ENCODE data around the gene RBM14.

RBM14 gene

GRCh38 chr11:66641834-66642233 is 25.4 kb downstream of the RBM14 start:
- H3K4me3 ChIP-seq (replicated peaks; ENCODE audit: low read depth, low read length): peak overlapping the region; percentile 95
- TF ChIP-seq, protein P1, sequence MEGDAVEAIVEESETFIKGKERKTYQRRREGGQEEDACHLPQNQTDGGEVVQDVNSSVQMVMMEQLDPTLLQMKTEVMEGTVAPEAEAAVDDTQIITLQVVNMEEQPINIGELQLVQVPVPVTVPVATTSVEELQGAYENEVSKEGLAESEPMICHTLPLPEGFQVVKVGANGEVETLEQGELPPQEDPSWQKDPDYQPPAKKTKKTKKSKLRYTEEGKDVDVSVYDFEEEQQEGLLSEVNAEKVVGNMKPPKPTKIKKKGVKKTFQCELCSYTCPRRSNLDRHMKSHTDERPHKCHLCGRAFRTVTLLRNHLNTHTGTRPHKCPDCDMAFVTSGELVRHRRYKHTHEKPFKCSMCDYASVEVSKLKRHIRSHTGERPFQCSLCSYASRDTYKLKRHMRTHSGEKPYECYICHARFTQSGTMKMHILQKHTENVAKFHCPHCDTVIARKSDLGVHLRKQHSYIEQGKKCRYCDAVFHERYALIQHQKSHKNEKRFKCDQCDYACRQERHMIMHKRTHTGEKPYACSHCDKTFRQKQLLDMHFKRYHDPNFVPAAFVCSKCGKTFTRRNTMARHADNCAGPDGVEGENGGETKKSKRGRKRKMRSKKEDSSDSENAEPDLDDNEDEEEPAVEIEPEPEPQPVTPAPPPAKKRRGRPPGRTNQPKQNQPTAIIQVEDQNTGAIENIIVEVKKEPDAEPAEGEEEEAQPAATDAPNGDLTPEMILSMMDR (IDR thresholded peaks at IDR 0.05; ENCODE audit: low read depth, low read length, missing control alignments): no peak

GRCh38 chr11:66643745-66644437 is 27.5 kb downstream of the RBM14 start:
- TF ChIP-seq, protein P1 (IDR thresholded peaks at IDR 0.05; ENCODE audit: low read depth, low read length, missing control alignments): no peak
- H3K4me3 ChIP-seq (replicated peaks; ENCODE audit: low read depth, low read length): peak overlapping the region; percentile 13
- no peak for DNase-seq (ENCODE audit: extremely low read depth, low read depth)

More at GRCh38 chr11:66641834-66642233, 25.4 kb downstream of the RBM14 start:
- no peak for DNase-seq (ENCODE audit: extremely low read depth, low read depth)

- DNase-seq (ENCODE audit: extremely low read depth, low read depth): no peak
- TF ChIP-seq, protein P1 (IDR thresholded peaks at IDR 0.05; ENCODE audit: low read depth, low read length, missing control alignments): no peak
Observed at GRCh38 chr11:66646828-66647227, 30.4 kb downstream of the RBM14 start.

GRCh38 chr11:66649903-66650302 is 33.5 kb downstream of the RBM14 start:
- TF ChIP-seq, protein P1 (IDR thresholded peaks at IDR 0.05; ENCODE audit: low read depth, low read length, missing control alignments): no peak
- DNase-seq (ENCODE audit: extremely low read depth, low read depth): no peak
- no peak overlapping the region for H3K4me3 ChIP-seq (replicated peaks; ENCODE audit: low read depth, low read length)

More at GRCh38 chr11:66646828-66647227, 30.4 kb downstream of the RBM14 start:
- no peak overlapping the region for H3K4me3 ChIP-seq (replicated peaks; ENCODE audit: low read depth, low read length)

- no peak overlapping the region for H3K4me3 ChIP-seq (replicated peaks; ENCODE audit: low read depth, low read length)
- no peak for DNase-seq (ENCODE audit: extremely low read depth, low read depth)
- TF ChIP-seq, protein P1 (IDR thresholded peaks at IDR 0.05; ENCODE audit: low read depth, low read length, missing control alignments): no peak
Observed at GRCh38 chr11:66651016-66651415, 34.6 kb downstream of the RBM14 start.

DNA sequence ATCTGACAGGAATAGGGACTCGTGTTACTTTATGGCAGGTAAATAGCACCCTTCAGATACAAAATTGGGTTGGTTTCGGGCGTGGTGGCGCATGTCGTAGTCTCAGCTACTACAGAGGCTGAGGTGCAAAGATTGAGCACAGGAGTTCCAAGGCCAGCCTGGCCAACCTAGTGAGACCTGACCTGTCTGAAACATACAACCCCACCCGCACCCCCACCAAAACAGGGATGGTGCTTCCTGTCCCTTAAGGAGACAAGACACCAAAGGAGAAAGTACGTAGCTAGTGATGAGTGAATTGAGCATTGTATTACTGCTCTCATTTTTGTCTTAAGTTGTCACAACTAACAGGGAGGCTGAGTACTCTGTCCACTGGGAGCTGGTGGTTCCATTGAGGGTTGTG is 36.2 kb downstream of the RBM14 start:
- no peak for DNase-seq (ENCODE audit: extremely low read depth, low read depth)
- TF ChIP-seq, protein P1 (IDR thresholded peaks at IDR 0.05; ENCODE audit: low read depth, low read length, missing control alignments): no peak
- H3K4me3 ChIP-seq (replicated peaks; ENCODE audit: low read depth, low read length): no peak overlapping the region

DNA sequence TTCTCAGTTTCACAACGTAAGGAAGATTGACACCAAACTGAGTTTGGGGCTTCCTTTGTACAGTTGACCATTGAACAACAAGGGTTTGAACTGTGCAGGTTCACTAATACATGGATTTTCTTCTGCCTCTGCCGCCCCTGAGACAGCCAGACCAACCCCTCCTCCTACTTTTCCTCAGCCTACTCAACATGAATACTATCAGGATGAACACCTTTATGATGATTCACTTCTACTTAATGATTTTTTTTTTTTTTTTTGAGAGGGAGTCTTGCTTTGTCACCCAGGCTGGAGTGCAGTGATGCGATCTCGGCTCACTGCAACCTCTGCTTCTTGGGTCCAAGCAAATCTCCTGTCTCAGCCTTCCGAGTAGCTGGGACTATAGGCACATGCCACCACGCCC is 36.7 kb downstream of the RBM14 start:
- TF ChIP-seq, protein P1 (IDR thresholded peaks at IDR 0.05; ENCODE audit: low read depth, low read length, missing control alignments): no peak
- no peak for DNase-seq (ENCODE audit: extremely low read depth, low read depth)
- H3K4me3 ChIP-seq (replicated peaks; ENCODE audit: low read depth, low read length): no peak overlapping the region

Measured in HFF-Myc (cell line).